Measurements from ENCODE around the gene WASF3.

GRCh38 chr13:26589754-26590153 is 32.3 kb downstream of the WASF3 start:
- no peak for TF ChIP-seq CTCF (IDR thresholded peaks at IDR 0.05; ENCODE audit: borderline replicate concordance, extremely low read depth, low read length, poor library complexity, severe bottlenecking)
- no peak for TF ChIP-seq EZH2 (IDR thresholded peaks at IDR 0.05; ENCODE audit: borderline replicate concordance, low read depth, low read length, severe bottlenecking)

Data from DND-41 (cell line).